HepG2 (cell line): Measurements from ENCODE around the gene WDR20.

Source experiments
- BATF2 ChIP-seq: sonication (generic); formaldehyde crosslinking; IDR thresholded peaks from 2 replicates; pipeline ENCODE4 v1.8.0; 2022; ENCODE audit warnings: mild to moderate bottlenecking, missing genetic modification reagents, moderate library complexity
- PATZ1 ChIP-seq: sonication (generic); formaldehyde crosslinking; IDR thresholded peaks from 2 replicates; pipeline ENCODE4 v1.4.0; 2020; ENCODE audit warnings: missing genetic modification reagents
- SYNCRIP ChIP-seq: fragments of 200-400 bp; formaldehyde crosslinking; IDR thresholded peaks from 2 replicates; pipeline ENCODE4 v1.6.1; 2018; ENCODE audit warnings: mild to moderate bottlenecking, low read depth, low read length; ENCODE audit not compliant: insufficient read depth
- TF ChIP-seq, protein P1 (sequence below), 2 experiments: IDR thresholded peaks; 2 replicates each; pipeline ENCODE4 v1.6.1; 2011 to 2012; ENCODE audit warnings: low read length in 2 of 2, borderline replicate concordance in 1 of 2, low read depth in 1 of 2, mild to moderate bottlenecking in 1 of 2, moderate library complexity in 1 of 2

DNA sequence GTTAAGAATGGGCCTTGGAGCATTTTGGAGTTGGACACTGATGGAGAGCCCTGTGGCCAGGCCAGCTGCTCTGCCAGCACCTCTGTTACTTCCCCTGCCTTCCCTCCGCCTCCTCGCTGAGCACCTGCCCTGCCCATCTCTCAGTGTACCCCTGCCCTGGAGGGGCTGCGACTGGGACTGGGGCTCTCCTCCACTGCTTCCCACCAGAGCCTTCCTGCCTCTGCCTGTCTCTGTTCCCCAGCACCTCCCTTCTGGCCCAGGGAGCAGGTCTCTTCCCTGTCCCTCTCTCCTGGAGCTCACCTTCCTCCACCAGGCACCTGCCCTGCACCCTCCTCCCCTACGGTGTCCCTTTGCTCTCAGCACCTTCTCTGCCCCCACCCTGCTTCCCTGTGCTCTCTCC is 62.1 kb downstream of the WDR20 start:
- TF ChIP-seq BATF2 (CRISPR knock-in tag), result no peak
- no peak for TF ChIP-seq PATZ1 (CRISPR knock-in tag)
- TF ChIP-seq, protein P1, sequence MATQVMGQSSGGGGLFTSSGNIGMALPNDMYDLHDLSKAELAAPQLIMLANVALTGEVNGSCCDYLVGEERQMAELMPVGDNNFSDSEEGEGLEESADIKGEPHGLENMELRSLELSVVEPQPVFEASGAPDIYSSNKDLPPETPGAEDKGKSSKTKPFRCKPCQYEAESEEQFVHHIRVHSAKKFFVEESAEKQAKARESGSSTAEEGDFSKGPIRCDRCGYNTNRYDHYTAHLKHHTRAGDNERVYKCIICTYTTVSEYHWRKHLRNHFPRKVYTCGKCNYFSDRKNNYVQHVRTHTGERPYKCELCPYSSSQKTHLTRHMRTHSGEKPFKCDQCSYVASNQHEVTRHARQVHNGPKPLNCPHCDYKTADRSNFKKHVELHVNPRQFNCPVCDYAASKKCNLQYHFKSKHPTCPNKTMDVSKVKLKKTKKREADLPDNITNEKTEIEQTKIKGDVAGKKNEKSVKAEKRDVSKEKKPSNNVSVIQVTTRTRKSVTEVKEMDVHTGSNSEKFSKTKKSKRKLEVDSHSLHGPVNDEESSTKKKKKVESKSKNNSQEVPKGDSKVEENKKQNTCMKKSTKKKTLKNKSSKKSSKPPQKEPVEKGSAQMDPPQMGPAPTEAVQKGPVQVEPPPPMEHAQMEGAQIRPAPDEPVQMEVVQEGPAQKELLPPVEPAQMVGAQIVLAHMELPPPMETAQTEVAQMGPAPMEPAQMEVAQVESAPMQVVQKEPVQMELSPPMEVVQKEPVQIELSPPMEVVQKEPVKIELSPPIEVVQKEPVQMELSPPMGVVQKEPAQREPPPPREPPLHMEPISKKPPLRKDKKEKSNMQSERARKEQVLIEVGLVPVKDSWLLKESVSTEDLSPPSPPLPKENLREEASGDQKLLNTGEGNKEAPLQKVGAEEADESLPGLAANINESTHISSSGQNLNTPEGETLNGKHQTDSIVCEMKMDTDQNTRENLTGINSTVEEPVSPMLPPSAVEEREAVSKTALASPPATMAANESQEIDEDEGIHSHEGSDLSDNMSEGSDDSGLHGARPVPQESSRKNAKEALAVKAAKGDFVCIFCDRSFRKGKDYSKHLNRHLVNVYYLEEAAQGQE (IDR thresholded peaks at IDR 0.05; ENCODE audit: borderline replicate concordance in 1 of 2, low read depth in 1 of 2, low read length in 2 of 2), result no peak
- TF ChIP-seq SYNCRIP, result no peak
